GDM1 (cell line): ENCODE data around the gene AFDN.

ENCODE experiments used
- DNase-seq: peaks from one replicate; lab custom pipeline; 2025; lab: John Stamatoyannopoulos, UW

Gene AFDN

GRCh38 chr6:167870321-167870720 lies 43.6 kb downstream of the AFDN start:
- DNase-seq: no peak

- no peak for DNase-seq
Observed at GRCh38 chr6:167872538-167873210, 46.0 kb downstream of the AFDN start.

- no peak for DNase-seq
Observed at GRCh38 chr6:167877994-167878779, 51.5 kb downstream of the AFDN start.

- no peak for DNase-seq
Observed at GRCh38 chr6:167879612-167880011, 52.9 kb downstream of the AFDN start.

- no peak for DNase-seq
Observed at GRCh38 chr6:167881327-167881726, 54.6 kb downstream of the AFDN start.

GRCh38 chr6:167882244-167882643 lies 55.5 kb downstream of the AFDN start:
- DNase-seq: no peak

- no peak for DNase-seq
Observed at GRCh38 chr6:167888098-167888497, 61.4 kb downstream of the AFDN start.

- DNase-seq: no peak
Observed at GRCh38 chr6:167892835-167893815, 66.4 kb downstream of the AFDN start.

- DNase-seq: no peak
Observed at GRCh38 chr6:167894965-167895364, 68.3 kb downstream of the AFDN start.

GRCh38 chr6:167896648-167897047 lies 69.9 kb downstream of the AFDN start:
- no peak for DNase-seq

GRCh38 chr6:167898673-167899311 lies 72.1 kb downstream of the AFDN start:
- no peak for DNase-seq

GRCh38 chr6:167904791-167905190 lies 78.1 kb downstream of the AFDN start:
- no peak for DNase-seq

- no peak for DNase-seq
Observed at GRCh38 chr6:167906899-167907298, 80.2 kb downstream of the AFDN start.

- DNase-seq: no peak
Observed at GRCh38 chr6:167907837-167908681, 81.3 kb downstream of the AFDN start.

GRCh38 chr6:167910007-167910406 lies 83.3 kb downstream of the AFDN start:
- DNase-seq: no peak

GRCh38 chr6:167910652-167911051 lies 83.9 kb downstream of the AFDN start:
- no peak for DNase-seq

GRCh38 chr6:167912494-167912893 lies 85.8 kb downstream of the AFDN start:
- DNase-seq: no peak

GRCh38 chr6:167913699-167914098 lies 87.0 kb downstream of the AFDN start:
- DNase-seq: no peak

GRCh38 chr6:167915139-167915538 lies 88.4 kb downstream of the AFDN start:
- no peak for DNase-seq

- DNase-seq: no peak
Observed at GRCh38 chr6:167917551-167918154, 90.9 kb downstream of the AFDN start.
